ENCODE data around the gene FOXN3.

FOXN3 gene

DNA sequence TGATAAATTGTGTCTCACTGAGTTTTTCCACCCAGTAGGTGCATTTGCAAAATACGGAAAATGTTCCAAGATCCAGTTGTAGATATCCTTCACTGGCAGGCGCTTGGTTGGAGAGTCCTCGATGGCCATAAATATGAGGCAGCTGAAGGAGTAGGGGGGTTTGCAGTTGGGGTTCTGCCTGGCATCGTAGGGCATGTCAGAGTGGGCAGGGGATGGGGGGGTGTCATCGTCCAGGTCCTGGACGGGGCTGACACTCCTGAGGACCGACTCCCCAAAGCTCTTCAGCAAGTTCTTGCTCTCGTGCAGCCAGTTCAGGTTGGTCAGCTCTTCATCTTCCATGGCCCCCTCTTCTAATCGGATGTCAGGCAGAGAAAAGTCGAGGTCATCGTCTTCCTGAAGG is 5.1 kb downstream of the FOXN3 start:
- H3K9ac ChIP-seq (ENCODE audit: low read length), result no peak overlapping the region
- H2BK5ac ChIP-seq (ENCODE audit: low read depth, low read length, poor library complexity), result no peak overlapping the region
- no peak for DNase-seq
- H3K14ac ChIP-seq (ENCODE audit: low read length), result no peak overlapping the region
- H3K27ac ChIP-seq (ENCODE audit: low read depth, low read length), result no peak overlapping the region
- H3K79me1 ChIP-seq (ENCODE audit: low read length), result peaks cover 6% of the 10 kb centered on the region
- H3K4me2 ChIP-seq (ENCODE audit: low read length), result no peak overlapping the region
- no peak overlapping the region for H2AFZ ChIP-seq (ENCODE audit: insufficient read depth, low read length, poor library complexity)
- no peak overlapping the region for H4K91ac ChIP-seq (ENCODE audit: low read depth, low read length)
- H3K27me3 ChIP-seq (ENCODE audit: insufficient read depth, low read length), result no peaks in the 10 kb centered on the region
- peaks cover 0 to 7% of the 10 kb centered on the region in 2 experiments for H3K4me1 ChIP-seq (ENCODE audit: control insufficient read depth in 1 of 2, insufficient read depth in 2 of 2, low read length in 2 of 2)
- no peak overlapping the region for H2AK5ac ChIP-seq (ENCODE audit: low read length)
- H3K4me3 ChIP-seq (ENCODE audit: low read depth, low read length), result no peak overlapping the region
- no peak overlapping the region for H3K23ac ChIP-seq (ENCODE audit: low read length)
- H4K8ac ChIP-seq (ENCODE audit: low read depth, low read length), result no peak overlapping the region
- WGBS (ENCODE audit: extremely low coverage, insufficient coverage, insufficient read length), result no CpG with 5 or more reads among the region's 11 CpGs
- H3K9me3 ChIP-seq (ENCODE audit: insufficient read depth, low read depth, low read length), result no peaks in the 10 kb centered on the region
- H3K4ac ChIP-seq (ENCODE audit: low read depth, low read length), result peak overlapping the region; percentile 0
- H2BK12ac ChIP-seq (ENCODE audit: low read length), result no peak overlapping the region
- H3K79me2 ChIP-seq (ENCODE audit: control insufficient read depth, insufficient read depth, low read length, poor library complexity), result peaks cover 10% of the 10 kb centered on the region
- peaks cover 7 to 14% of the 10 kb centered on the region in 2 experiments for H3K36me3 ChIP-seq (ENCODE audit: control insufficient read depth in 1 of 2, insufficient read depth in 2 of 2, low read length in 2 of 2)
- H3K18ac ChIP-seq (ENCODE audit: low read length), result no peak overlapping the region
- no peak overlapping the region for H4K12ac ChIP-seq (ENCODE audit: low read depth, low read length)
- no peak overlapping the region for H2BK120ac ChIP-seq (ENCODE audit: insufficient read depth, low read length, poor library complexity)

DNA sequence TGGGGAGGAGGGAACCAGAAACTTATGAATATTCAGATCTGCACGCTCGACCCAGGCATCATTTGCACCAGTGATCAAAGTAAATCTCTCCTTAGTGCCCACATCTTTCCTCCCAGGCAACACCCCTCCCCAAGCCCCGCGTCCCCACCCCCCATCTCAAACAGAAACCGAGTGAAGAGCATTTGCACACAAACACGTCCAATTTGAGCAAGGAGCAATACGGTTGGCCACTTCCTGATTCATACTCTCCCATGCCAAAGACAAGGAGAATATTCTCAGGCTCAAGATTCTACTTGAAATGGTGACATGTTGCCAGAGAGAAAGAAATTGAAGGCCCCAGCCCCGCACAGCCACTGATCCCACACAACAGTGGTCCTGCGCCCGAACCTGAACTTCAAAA is 7.1 kb downstream of the FOXN3 start:
- no peak overlapping the region for H4K91ac ChIP-seq (ENCODE audit: low read depth, low read length)
- no peak overlapping the region for H2AFZ ChIP-seq (ENCODE audit: insufficient read depth, low read length, poor library complexity)
- H4K12ac ChIP-seq (ENCODE audit: low read depth, low read length), result no peak overlapping the region
- no peak overlapping the region for H3K14ac ChIP-seq (ENCODE audit: low read length)
- H3K4me3 ChIP-seq (ENCODE audit: low read depth, low read length), result no peak overlapping the region
- no peak overlapping the region for H2BK120ac ChIP-seq (ENCODE audit: insufficient read depth, low read length, poor library complexity)
- H3K9ac ChIP-seq (ENCODE audit: low read length), result peak overlapping the region; percentile 56
- H2AK5ac ChIP-seq (ENCODE audit: low read length), result no peak overlapping the region
- peaks cover 11 to 22% of the 10 kb centered on the region in 2 experiments for H3K36me3 ChIP-seq (ENCODE audit: control insufficient read depth in 1 of 2, insufficient read depth in 2 of 2, low read length in 2 of 2)
- H3K27ac ChIP-seq (ENCODE audit: low read depth, low read length), result no peak overlapping the region
- H3K18ac ChIP-seq (ENCODE audit: low read length), result no peak overlapping the region
- WGBS (ENCODE audit: extremely low coverage, insufficient coverage, insufficient read length), result no CpG with 5 or more reads among the region's 10 CpGs
- H3K4ac ChIP-seq (ENCODE audit: low read depth, low read length), result peak overlapping the region; percentile 23
- DNase-seq, result no peak
- H3K23ac ChIP-seq (ENCODE audit: low read length), result no peak overlapping the region
- H3K9me3 ChIP-seq (ENCODE audit: insufficient read depth, low read depth, low read length), result no peaks in the 10 kb centered on the region
- H3K4me1 ChIP-seq (ENCODE audit: control insufficient read depth in 1 of 2, insufficient read depth in 2 of 2, low read length in 2 of 2), result peaks cover 0 to 5% of the 10 kb centered on the region in 2 experiments
- no peak overlapping the region for H2BK5ac ChIP-seq (ENCODE audit: low read depth, low read length, poor library complexity)
- H3K79me1 ChIP-seq (ENCODE audit: low read length), result no peaks in the 10 kb centered on the region
- no peak overlapping the region for H4K8ac ChIP-seq (ENCODE audit: low read depth, low read length)
- H3K4me2 ChIP-seq (ENCODE audit: low read length), result no peak overlapping the region
- H3K27me3 ChIP-seq (ENCODE audit: insufficient read depth, low read length), result no peaks in the 10 kb centered on the region
- H2BK12ac ChIP-seq (ENCODE audit: low read length), result no peak overlapping the region
- peaks cover 4% of the 10 kb centered on the region for H3K79me2 ChIP-seq (ENCODE audit: control insufficient read depth, insufficient read depth, low read length, poor library complexity)

DNA sequence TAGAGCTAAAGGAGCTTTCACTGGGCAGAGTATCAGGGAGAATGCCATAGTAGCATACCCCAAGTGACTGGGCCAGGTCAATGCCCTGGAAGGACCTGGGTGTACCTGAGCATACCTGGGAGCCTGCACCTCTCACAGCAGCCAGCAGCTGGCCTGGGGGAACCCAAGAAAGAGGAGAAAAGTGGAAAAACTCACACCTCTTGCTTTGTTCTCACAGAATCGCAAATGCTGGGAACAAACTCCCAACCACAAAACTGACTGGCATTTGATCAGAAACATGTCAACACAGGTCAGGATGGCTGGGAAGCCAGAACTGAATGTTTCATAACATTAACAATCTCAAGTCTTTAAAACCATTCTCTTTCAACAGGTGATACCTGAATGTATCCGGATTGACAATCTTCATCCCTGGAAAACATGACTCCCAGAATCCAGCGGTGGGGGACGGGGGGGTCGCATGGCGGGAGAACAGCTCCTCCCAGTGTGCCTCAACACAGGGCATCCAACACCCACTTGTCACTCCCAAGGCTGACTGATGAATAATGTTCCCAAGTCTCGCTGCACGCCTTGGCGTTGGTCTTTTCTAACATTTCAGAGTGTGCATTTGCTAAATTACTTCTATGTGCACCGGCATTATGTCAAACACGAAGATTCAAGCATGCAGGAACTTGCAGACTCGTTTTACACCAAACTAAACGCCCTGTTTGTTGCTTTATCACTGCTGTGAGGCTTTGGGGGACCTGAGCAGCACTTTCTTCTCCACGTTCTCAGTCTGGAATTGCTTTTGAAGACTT is 7.9 kb downstream of the FOXN3 start:
- DNase-seq, result peak in 1 of 2 donors; percentile 31
- H3K79me2 ChIP-seq (ENCODE audit: control insufficient read depth, insufficient read depth, low read length, poor library complexity), result peaks cover 6% of the 10 kb centered on the region
- no peaks in the 10 kb centered on the region for H3K79me1 ChIP-seq (ENCODE audit: low read length)
- H3K18ac ChIP-seq (ENCODE audit: low read length), result no peak overlapping the region
- H3K14ac ChIP-seq (ENCODE audit: low read length), result no peak overlapping the region
- H3K9me3 ChIP-seq (ENCODE audit: insufficient read depth, low read depth, low read length), result no peaks in the 10 kb centered on the region
- H4K12ac ChIP-seq (ENCODE audit: low read depth, low read length), result no peak overlapping the region
- H4K8ac ChIP-seq (ENCODE audit: low read depth, low read length), result no peak overlapping the region
- no CpG with 5 or more reads among the region's 14 CpGs for WGBS (ENCODE audit: extremely low coverage, insufficient coverage, insufficient read length)
- H3K27ac ChIP-seq (ENCODE audit: low read depth, low read length), result no peak overlapping the region
- no peak overlapping the region for H3K9ac ChIP-seq (ENCODE audit: low read length)
- H3K4me2 ChIP-seq (ENCODE audit: low read length), result no peak overlapping the region
- H2BK120ac ChIP-seq (ENCODE audit: insufficient read depth, low read length, poor library complexity), result no peak overlapping the region
- peaks cover 14 to 24% of the 10 kb centered on the region in 2 experiments for H3K36me3 ChIP-seq (ENCODE audit: control insufficient read depth in 1 of 2, insufficient read depth in 2 of 2, low read length in 2 of 2)
- no peak overlapping the region for H2AFZ ChIP-seq (ENCODE audit: insufficient read depth, low read length, poor library complexity)
- H3K4me3 ChIP-seq (ENCODE audit: low read depth, low read length), result no peak overlapping the region
- no peak overlapping the region for H2BK12ac ChIP-seq (ENCODE audit: low read length)
- H2BK5ac ChIP-seq (ENCODE audit: low read depth, low read length, poor library complexity), result no peak overlapping the region
- H3K23ac ChIP-seq (ENCODE audit: low read length), result no peak overlapping the region
- H3K4me1 ChIP-seq (ENCODE audit: control insufficient read depth in 1 of 2, insufficient read depth in 2 of 2, low read length in 2 of 2), result peaks cover 0 to 5% of the 10 kb centered on the region in 2 experiments
- H3K27me3 ChIP-seq (ENCODE audit: insufficient read depth, low read length), result no peaks in the 10 kb centered on the region
- no peak overlapping the region for H4K91ac ChIP-seq (ENCODE audit: low read depth, low read length)
- H2AK5ac ChIP-seq (ENCODE audit: low read length), result no peak overlapping the region
- H3K4ac ChIP-seq (ENCODE audit: low read depth, low read length), result no peak overlapping the region

DNA sequence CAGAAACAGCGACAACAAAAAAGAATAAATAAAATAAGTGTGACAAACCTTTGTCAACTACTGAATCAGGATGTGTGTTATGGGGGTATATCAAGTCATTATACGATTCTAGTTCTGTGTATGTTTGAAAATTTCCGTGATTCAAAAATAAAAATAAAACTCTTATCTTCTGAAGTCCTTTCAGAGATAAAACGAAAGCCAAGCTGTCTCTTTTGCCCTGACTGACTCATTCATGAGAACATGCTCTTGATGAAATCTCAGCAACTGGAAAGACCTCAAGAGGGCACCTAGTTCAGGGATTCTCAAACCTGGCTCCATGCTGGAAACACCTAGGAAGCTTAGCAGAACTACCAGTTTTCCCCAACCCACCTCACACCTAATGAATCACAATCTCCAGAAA is 9.2 kb downstream of the FOXN3 start:
- Histone ChIP-seq H3K4me2 (ENCODE audit: low read length) (no peak overlapping the region), H3K9me3 (ENCODE audit: insufficient read depth, low read depth, low read length) (no peaks in the 10 kb centered on the region), H4K8ac (ENCODE audit: low read depth, low read length) (no peak overlapping the region), H2AFZ (ENCODE audit: insufficient read depth, low read length, poor library complexity) (no peak overlapping the region), H3K27me3 (ENCODE audit: insufficient read depth, low read length) (no peaks in the 10 kb centered on the region), H3K4ac (ENCODE audit: low read depth, low read length) (no peak overlapping the region), H3K79me1 (ENCODE audit: low read length) (no peaks in the 10 kb centered on the region), H4K12ac (ENCODE audit: low read depth, low read length) (no peak overlapping the region), H3K14ac (ENCODE audit: low read length) (no peak overlapping the region), H2BK5ac (ENCODE audit: low read depth, low read length, poor library complexity) (no peak overlapping the region), H3K9ac (ENCODE audit: low read length) (no peak overlapping the region), H2AK5ac (ENCODE audit: low read length) (no peak overlapping the region), H2BK12ac (ENCODE audit: low read length) (no peak overlapping the region), H3K27ac (ENCODE audit: low read depth, low read length) (no peak overlapping the region), H3K79me2 (ENCODE audit: control insufficient read depth, insufficient read depth, low read length, poor library complexity) (peaks cover 6% of the 10 kb centered on the region), H3K4me1 (ENCODE audit: control insufficient read depth in 1 of 2, insufficient read depth in 2 of 2, low read length in 2 of 2) (peaks cover 0 to 5% of the 10 kb centered on the region in 2 experiments), H2BK120ac (ENCODE audit: insufficient read depth, low read length, poor library complexity) (no peak overlapping the region), H3K23ac (ENCODE audit: low read length) (no peak overlapping the region), H3K18ac (ENCODE audit: low read length) (no peak overlapping the region), H3K36me3 (ENCODE audit: control insufficient read depth in 1 of 2, insufficient read depth in 2 of 2, low read length in 2 of 2) (peaks cover 14 to 26% of the 10 kb centered on the region in 2 experiments), H3K4me3 (ENCODE audit: low read depth, low read length) (no peak overlapping the region), H4K91ac (ENCODE audit: low read depth, low read length) (no peak overlapping the region)
- peak; percentile 41 to 66 for DNase-seq
- no CpG with 5 or more reads among the region's 4 CpGs for WGBS (ENCODE audit: extremely low coverage, insufficient coverage, insufficient read length)
